ENCODE data around the gene NET1.

DNA sequence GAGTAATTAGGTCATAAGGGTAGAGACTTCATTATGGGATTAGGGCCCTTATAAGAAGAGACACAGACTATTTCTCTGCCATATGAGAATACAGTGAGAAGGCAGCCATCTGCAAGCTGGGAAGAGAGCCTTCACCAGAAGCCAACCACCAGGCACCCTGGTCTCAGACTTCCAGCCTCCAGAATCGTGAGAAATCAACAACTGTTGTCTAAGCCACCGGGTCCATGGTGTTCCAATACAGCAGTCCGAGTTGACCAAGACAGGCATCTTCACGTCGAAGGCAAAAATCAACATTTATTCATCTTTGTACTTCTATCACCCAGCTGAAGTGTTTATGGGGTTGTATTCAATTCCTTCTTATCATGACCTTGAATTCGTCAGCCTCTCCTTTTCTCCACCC lies 13.0 kb upstream of the NET1 start:
- TF ChIP-seq, protein P1, sequence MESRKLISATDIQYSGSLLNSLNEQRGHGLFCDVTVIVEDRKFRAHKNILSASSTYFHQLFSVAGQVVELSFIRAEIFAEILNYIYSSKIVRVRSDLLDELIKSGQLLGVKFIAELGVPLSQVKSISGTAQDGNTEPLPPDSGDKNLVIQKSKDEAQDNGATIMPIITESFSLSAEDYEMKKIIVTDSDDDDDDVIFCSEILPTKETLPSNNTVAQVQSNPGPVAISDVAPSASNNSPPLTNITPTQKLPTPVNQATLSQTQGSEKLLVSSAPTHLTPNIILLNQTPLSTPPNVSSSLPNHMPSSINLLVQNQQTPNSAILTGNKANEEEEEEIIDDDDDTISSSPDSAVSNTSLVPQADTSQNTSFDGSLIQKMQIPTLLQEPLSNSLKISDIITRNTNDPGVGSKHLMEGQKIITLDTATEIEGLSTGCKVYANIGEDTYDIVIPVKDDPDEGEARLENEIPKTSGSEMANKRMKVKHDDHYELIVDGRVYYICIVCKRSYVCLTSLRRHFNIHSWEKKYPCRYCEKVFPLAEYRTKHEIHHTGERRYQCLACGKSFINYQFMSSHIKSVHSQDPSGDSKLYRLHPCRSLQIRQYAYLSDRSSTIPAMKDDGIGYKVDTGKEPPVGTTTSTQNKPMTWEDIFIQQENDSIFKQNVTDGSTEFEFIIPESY (IDR thresholded peaks at IDR 0.05; ENCODE audit: borderline replicate concordance, low read depth), result no peak
- TF ChIP-seq GABPA (IDR thresholded peaks at IDR 0.05; ENCODE audit: low read depth) (no peak), CHD2 (IDR thresholded peaks at IDR 0.05; ENCODE audit: low read length, partially characterized antibody) (no peak), SMC3 (IDR thresholded peaks at IDR 0.05; ENCODE audit: low read depth, low read length) (no peak), SIN3A (IDR thresholded peaks at IDR 0.05; ENCODE audit: borderline replicate concordance, low read depth, low read length) (no peak)
- TF ChIP-seq, protein P2, sequence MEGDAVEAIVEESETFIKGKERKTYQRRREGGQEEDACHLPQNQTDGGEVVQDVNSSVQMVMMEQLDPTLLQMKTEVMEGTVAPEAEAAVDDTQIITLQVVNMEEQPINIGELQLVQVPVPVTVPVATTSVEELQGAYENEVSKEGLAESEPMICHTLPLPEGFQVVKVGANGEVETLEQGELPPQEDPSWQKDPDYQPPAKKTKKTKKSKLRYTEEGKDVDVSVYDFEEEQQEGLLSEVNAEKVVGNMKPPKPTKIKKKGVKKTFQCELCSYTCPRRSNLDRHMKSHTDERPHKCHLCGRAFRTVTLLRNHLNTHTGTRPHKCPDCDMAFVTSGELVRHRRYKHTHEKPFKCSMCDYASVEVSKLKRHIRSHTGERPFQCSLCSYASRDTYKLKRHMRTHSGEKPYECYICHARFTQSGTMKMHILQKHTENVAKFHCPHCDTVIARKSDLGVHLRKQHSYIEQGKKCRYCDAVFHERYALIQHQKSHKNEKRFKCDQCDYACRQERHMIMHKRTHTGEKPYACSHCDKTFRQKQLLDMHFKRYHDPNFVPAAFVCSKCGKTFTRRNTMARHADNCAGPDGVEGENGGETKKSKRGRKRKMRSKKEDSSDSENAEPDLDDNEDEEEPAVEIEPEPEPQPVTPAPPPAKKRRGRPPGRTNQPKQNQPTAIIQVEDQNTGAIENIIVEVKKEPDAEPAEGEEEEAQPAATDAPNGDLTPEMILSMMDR (IDR thresholded peaks at IDR 0.05), result no peak
- TF ChIP-seq, protein P3, sequence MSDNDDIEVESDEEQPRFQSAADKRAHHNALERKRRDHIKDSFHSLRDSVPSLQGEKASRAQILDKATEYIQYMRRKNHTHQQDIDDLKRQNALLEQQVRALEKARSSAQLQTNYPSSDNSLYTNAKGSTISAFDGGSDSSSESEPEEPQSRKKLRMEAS (IDR thresholded peaks at IDR 0.05; ENCODE audit: low read depth), result no peak
